Lower leg skin (tissue), 3 donors: ENCODE measurements around the gene TTC1.

Source experiments
- POLR2A ChIP-seq, 2 donors: fragments of 450-650 bp; IDR thresholded peaks; one replicate each; pipeline ENCODE4 v1.6.1; 2016 to 2017; ENCODE audit warnings: antibody characterized with exemption in 2 of 2, mild to moderate bottlenecking in 1 of 2, moderate library complexity in 1 of 2
- TF ChIP-seq, protein P1 (sequence below), 3 donors: fragments of 450-650 bp; IDR thresholded peaks; one replicate each; pipeline ENCODE4 v1.5.1; 2016; ENCODE audit warnings: antibody characterized with exemption in 3 of 3, mild to moderate bottlenecking in 3 of 3, moderate library complexity in 2 of 3

DNA sequence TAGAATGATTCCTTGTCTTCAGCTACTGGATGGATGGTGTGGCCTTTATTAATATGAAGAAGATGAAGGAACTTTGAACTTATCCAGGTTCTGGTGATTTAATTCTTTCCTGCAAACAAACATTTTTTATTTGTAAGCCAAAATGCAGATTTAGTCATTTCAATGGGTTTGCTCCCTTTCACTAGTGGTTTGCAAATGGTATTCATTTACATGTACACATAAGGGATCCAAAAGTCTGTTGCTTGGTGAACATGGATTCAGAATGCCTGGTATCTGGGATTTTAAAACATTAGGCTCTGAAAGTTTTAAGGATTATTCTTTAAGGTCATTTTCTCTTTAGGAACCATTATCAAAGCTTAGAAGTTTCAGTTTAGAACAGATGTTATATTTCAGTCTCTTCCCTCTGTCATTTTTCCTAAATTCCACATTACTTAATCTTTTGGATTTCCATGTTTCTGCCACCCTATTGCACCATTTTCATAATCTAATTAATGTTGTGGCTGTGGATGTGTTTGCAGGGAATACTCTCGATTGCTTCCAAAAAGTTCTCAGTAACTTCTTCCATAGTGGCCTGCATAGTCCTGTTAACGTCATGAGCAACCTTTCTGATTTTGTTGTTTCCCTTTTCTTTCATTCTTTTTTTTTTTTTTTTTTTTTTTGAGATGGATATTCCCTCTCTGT, 10.1 kb downstream of the TTC1 start:
- TF ChIP-seq, protein P1, sequence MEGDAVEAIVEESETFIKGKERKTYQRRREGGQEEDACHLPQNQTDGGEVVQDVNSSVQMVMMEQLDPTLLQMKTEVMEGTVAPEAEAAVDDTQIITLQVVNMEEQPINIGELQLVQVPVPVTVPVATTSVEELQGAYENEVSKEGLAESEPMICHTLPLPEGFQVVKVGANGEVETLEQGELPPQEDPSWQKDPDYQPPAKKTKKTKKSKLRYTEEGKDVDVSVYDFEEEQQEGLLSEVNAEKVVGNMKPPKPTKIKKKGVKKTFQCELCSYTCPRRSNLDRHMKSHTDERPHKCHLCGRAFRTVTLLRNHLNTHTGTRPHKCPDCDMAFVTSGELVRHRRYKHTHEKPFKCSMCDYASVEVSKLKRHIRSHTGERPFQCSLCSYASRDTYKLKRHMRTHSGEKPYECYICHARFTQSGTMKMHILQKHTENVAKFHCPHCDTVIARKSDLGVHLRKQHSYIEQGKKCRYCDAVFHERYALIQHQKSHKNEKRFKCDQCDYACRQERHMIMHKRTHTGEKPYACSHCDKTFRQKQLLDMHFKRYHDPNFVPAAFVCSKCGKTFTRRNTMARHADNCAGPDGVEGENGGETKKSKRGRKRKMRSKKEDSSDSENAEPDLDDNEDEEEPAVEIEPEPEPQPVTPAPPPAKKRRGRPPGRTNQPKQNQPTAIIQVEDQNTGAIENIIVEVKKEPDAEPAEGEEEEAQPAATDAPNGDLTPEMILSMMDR (IDR thresholded peaks at IDR 0.05): no peak
- no peak for TF ChIP-seq POLR2A (IDR thresholded peaks at IDR 0.05)
